Keratinocyte (primary cell): Measurements from ENCODE around the gene PUS1.

ENCODE experiments used
- EZH2 ChIP-seq: IDR thresholded peaks from one replicate; pipeline ENCODE4 v1.6.1; 2012; ENCODE audit warnings: inconsistent platforms, mild to moderate bottlenecking, low read length, moderate library complexity
- TF ChIP-seq, protein P1 (sequence below), 3 experiments: IDR thresholded peaks in 1 of 3; conservative IDR thresholded peaks in 1 of 3; optimal IDR thresholded peaks in 1 of 3; 2 replicates in 2 of 3; 3 replicates in 1 of 3; pipeline versions ENCODE3 to v1.5.1; 2011; ENCODE audit warnings: low read length in 3 of 3, mild to moderate bottlenecking in 3 of 3, moderate library complexity in 2 of 3, control low read depth in 1 of 3, inconsistent platforms in 1 of 3; ENCODE audit not compliant: insufficient read depth in 2 of 3; ENCODE audit errors: extremely low read depth in 1 of 3

DNA sequence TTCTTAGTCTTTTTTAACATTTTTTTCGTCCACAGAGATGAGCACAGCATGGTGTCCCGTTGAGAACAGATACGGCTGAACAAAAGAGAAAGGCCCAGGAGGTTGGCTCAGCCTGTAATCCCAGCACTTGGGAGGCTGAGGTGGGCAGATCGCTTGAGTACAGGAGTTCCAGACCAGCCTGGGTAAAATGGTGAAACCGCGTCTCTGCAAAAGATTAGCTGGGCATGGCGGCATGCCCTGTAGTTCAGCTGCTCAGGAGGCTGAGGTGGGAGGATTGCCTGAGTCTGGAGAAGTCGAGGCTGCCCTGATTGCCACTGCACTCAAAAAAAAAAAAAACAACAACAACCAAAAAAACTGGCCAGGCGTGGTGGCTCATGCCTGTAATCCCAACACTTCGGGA, 14.8 kb downstream of the PUS1 start:
- TF ChIP-seq, protein P1, sequence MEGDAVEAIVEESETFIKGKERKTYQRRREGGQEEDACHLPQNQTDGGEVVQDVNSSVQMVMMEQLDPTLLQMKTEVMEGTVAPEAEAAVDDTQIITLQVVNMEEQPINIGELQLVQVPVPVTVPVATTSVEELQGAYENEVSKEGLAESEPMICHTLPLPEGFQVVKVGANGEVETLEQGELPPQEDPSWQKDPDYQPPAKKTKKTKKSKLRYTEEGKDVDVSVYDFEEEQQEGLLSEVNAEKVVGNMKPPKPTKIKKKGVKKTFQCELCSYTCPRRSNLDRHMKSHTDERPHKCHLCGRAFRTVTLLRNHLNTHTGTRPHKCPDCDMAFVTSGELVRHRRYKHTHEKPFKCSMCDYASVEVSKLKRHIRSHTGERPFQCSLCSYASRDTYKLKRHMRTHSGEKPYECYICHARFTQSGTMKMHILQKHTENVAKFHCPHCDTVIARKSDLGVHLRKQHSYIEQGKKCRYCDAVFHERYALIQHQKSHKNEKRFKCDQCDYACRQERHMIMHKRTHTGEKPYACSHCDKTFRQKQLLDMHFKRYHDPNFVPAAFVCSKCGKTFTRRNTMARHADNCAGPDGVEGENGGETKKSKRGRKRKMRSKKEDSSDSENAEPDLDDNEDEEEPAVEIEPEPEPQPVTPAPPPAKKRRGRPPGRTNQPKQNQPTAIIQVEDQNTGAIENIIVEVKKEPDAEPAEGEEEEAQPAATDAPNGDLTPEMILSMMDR (optimal IDR thresholded peaks at IDR 0.05 in 1 of 3, IDR thresholded peaks at IDR 0.05 in 1 of 3, conservative IDR thresholded peaks at IDR 0.05 in 1 of 3; ENCODE audit: extremely low read depth in 1 of 3, insufficient read depth in 2 of 3, low read length in 3 of 3) = no peak
- TF ChIP-seq EZH2 = no peak
